NB4 (cell line): ENCODE results near the gene KRT6C.

Source experiments
- POLR2A ChIP-seq: IDR thresholded peaks from 2 replicates; pipeline ENCODE4 v1.6.1; 2011; ENCODE audit warnings: mild to moderate bottlenecking; ENCODE audit not compliant: insufficient read length; ENCODE audit errors: extremely low read depth
- TF ChIP-seq, protein P1 (sequence below): IDR thresholded peaks from one replicate; pipeline ENCODE4 v1.5.1; 2012; ENCODE audit warnings: low read depth, low read length
- TF ChIP-seq, protein P2 (sequence below): IDR thresholded peaks from 2 replicates; pipeline ENCODE4 v1.6.1; 2011; ENCODE audit warnings: low read depth, low read length

DNA sequence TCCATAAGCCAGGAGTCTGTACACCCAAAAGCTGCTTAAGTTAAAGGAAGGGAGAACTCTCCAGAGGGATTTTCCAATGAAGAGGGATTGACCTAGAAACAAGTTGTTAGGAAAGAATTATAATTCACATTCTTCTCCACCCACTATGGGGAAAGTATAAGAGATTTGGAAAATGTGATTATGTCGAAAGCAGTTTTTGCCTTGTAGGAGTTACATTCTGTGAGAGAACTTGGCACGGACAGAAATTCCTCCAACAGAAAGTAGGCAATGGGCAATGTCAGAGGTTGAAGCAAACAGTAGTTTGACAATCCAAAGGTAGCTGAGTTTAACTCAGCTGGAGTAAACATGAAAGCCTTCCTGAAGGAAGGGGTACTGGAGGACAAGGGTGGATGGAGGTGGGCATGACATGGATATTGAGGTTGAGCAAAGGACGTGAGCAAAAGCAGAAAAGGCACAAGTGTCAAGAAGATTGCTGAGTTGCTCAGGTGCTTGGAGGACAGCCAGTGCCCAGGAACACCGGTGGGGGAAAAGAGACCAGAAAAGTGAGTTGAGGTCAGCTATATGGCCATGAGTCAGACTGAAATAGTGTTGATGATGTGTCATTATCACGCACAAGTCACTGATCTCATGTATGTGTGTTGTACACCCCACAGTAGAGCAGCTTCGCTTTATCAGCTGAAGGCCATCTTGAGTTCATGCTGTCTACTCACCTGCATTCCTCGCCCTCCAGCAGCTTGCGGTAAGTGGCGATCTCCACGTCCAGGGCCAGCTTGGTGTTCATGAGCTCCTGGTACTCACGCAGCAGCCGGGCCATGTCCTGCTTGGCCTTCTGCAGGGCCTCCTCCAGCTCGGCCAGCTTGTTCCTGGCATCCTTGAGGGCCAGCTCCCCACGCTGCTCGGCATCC lies 42.6 kb upstream of the KRT6C start:
- no peak for TF ChIP-seq POLR2A
- TF ChIP-seq, protein P1, sequence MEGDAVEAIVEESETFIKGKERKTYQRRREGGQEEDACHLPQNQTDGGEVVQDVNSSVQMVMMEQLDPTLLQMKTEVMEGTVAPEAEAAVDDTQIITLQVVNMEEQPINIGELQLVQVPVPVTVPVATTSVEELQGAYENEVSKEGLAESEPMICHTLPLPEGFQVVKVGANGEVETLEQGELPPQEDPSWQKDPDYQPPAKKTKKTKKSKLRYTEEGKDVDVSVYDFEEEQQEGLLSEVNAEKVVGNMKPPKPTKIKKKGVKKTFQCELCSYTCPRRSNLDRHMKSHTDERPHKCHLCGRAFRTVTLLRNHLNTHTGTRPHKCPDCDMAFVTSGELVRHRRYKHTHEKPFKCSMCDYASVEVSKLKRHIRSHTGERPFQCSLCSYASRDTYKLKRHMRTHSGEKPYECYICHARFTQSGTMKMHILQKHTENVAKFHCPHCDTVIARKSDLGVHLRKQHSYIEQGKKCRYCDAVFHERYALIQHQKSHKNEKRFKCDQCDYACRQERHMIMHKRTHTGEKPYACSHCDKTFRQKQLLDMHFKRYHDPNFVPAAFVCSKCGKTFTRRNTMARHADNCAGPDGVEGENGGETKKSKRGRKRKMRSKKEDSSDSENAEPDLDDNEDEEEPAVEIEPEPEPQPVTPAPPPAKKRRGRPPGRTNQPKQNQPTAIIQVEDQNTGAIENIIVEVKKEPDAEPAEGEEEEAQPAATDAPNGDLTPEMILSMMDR, result no peak
- TF ChIP-seq, protein P2, sequence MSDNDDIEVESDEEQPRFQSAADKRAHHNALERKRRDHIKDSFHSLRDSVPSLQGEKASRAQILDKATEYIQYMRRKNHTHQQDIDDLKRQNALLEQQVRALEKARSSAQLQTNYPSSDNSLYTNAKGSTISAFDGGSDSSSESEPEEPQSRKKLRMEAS, result no peak
